ENCODE data around the gene NT5DC2. TPM values are rescaled to one million over a fixed set of nuclear protein-coding genes. Genes with fewer than 3 reads are reported as not detected.

Gene NT5DC2
- total RNA-seq, 2 donors from 2014 or later, result 288 to 341 TPM

- no peaks in the 10 kb centered on the region for H3K27me3 Mint-ChIP-seq (ENCODE audit: insufficient read depth)
- H3K4me1 ChIP-seq (ENCODE audit: control insufficient read depth, insufficient read depth, low read length), result no peaks in the 10 kb centered on the region
- no peaks in the 10 kb centered on the region for H3K9me3 ChIP-seq (ENCODE audit: control insufficient read depth, low read length)
- H3K27me3 ChIP-seq (ENCODE audit: control insufficient read depth, insufficient read depth, low read length, poor library complexity, severe bottlenecking), result no peaks in the 10 kb centered on the region
- H3K4me3 ChIP-seq (ENCODE audit: low read length), result no peak overlapping the region
- peak overlapping the region; percentile 52 for H3K27ac Mint-ChIP-seq
- TF ChIP-seq CTCF (conservative IDR thresholded peaks at IDR 0.05), result no peak
- H3K9me3 Mint-ChIP-seq, result no peaks in the 10 kb centered on the region
- no peak for DNase-seq
- H3K27ac ChIP-seq (ENCODE audit: low read depth, low read length), result peak overlapping the region; percentile 29
- WGBS, 2 experiments (ENCODE audit: insufficient coverage in 1 of 2, insufficient read length in 1 of 2), result 93 to 94% methylated on average over 6 to 10 of the region's 10 CpGs
- H3K9ac ChIP-seq (ENCODE audit: extremely low read depth, low read length, poor library complexity, severe bottlenecking), result no peak overlapping the region
- H3K4me1 Mint-ChIP-seq, result no peaks in the 10 kb centered on the region
- H3K36me3 Mint-ChIP-seq (ENCODE audit: low read depth), result peaks cover 53% of the 10 kb centered on the region
- no peak overlapping the region for H3K4me3 Mint-ChIP-seq
- peaks cover 75% of the 10 kb centered on the region for H3K36me3 ChIP-seq (ENCODE audit: control insufficient read depth, insufficient read depth, low read length)
Measured at GRCh38 chr3:52484680-52485461, 48.8 kb downstream of the NT5DC2 start.

GRCh38 chr3:52483577-52484381 is 49.9 kb downstream of the NT5DC2 start:
- Histone ChIP-seq H3K4me1 (ENCODE audit: control insufficient read depth, insufficient read depth, low read length) (no peaks in the 10 kb centered on the region), H3K9me3 (ENCODE audit: control insufficient read depth, low read length) (no peaks in the 10 kb centered on the region), H3K27ac (ENCODE audit: low read depth, low read length) (peak overlapping the region; percentile 72), H3K4me3 (ENCODE audit: low read length) (no peak overlapping the region), H3K36me3 (ENCODE audit: control insufficient read depth, insufficient read depth, low read length) (peaks cover 75% of the 10 kb centered on the region), H3K27me3 (ENCODE audit: control insufficient read depth, insufficient read depth, low read length, poor library complexity, severe bottlenecking) (no peaks in the 10 kb centered on the region), H3K9ac (ENCODE audit: extremely low read depth, low read length, poor library complexity, severe bottlenecking) (no peak overlapping the region)
- peak; percentile 38 for DNase-seq
- 78 to 92% methylated on average over 12 of the region's 13 CpGs for WGBS, 2 experiments (ENCODE audit: insufficient coverage in 1 of 2, insufficient read length in 1 of 2)
- Mint-ChIP-seq H3K36me3 (ENCODE audit: low read depth) (peaks cover 61% of the 10 kb centered on the region), H3K27me3 (ENCODE audit: insufficient read depth) (no peaks in the 10 kb centered on the region), H3K9me3 (no peaks in the 10 kb centered on the region), H3K4me1 (no peaks in the 10 kb centered on the region), H3K4me3 (no peak overlapping the region), H3K27ac (peak overlapping the region; percentile 33)
- TF ChIP-seq CTCF (conservative IDR thresholded peaks at IDR 0.05), result no peak

GRCh38 chr3:52483081-52483480 is 50.6 kb downstream of the NT5DC2 start:
- no peaks in the 10 kb centered on the region for H3K27me3 ChIP-seq (ENCODE audit: control insufficient read depth, insufficient read depth, low read length, poor library complexity, severe bottlenecking)
- Mint-ChIP-seq H3K9me3 (no peaks in the 10 kb centered on the region), H3K36me3 (ENCODE audit: low read depth) (peaks cover 63% of the 10 kb centered on the region), H3K4me3 (no peak overlapping the region), H3K27ac (peak overlapping the region; percentile 33), H3K4me1 (no peaks in the 10 kb centered on the region), H3K27me3 (ENCODE audit: insufficient read depth) (no peaks in the 10 kb centered on the region)
- H3K4me1 ChIP-seq (ENCODE audit: control insufficient read depth, insufficient read depth, low read length), result no peaks in the 10 kb centered on the region
- no peak overlapping the region for H3K4me3 ChIP-seq (ENCODE audit: low read length)
- no peaks in the 10 kb centered on the region for H3K9me3 ChIP-seq (ENCODE audit: control insufficient read depth, low read length)
- TF ChIP-seq CTCF (conservative IDR thresholded peaks at IDR 0.05), result peak; percentile 18
- peak; percentile 44 for DNase-seq
- WGBS, 2 experiments (ENCODE audit: insufficient coverage in 1 of 2, insufficient read length in 1 of 2), result 89 to 97% methylated on average over 11 to 14 of the region's 14 CpGs
- H3K36me3 ChIP-seq (ENCODE audit: control insufficient read depth, insufficient read depth, low read length), result peaks cover 81% of the 10 kb centered on the region
- peak overlapping the region; percentile 72 for H3K27ac ChIP-seq (ENCODE audit: low read depth, low read length)
- no peak overlapping the region for H3K9ac ChIP-seq (ENCODE audit: extremely low read depth, low read length, poor library complexity, severe bottlenecking)

Measured in endodermal cell (in vitro differentiated cells).